ENCODE results near the gene GRM4.

Gene GRM4

GRCh38 chr6:34041385-34041784 is 104.5 kb downstream of the GRM4 start:
- no peak for DNase-seq (ENCODE audit: low read depth)

- DNase-seq (ENCODE audit: low read depth), result no peak
Measured at GRCh38 chr6:34039943-34040342, 105.9 kb downstream of the GRM4 start.

- DNase-seq (ENCODE audit: low read depth), result no peak
Measured at GRCh38 chr6:34037151-34037550, 108.7 kb downstream of the GRM4 start.

- no peak for DNase-seq (ENCODE audit: low read depth)
Measured at GRCh38 chr6:34036357-34037069, 109.4 kb downstream of the GRM4 start.

- no peak for DNase-seq (ENCODE audit: low read depth)
Measured at GRCh38 chr6:34035704-34036356, 110.1 kb downstream of the GRM4 start.

GRCh38 chr6:34035161-34035560 is 110.7 kb downstream of the GRM4 start:
- no peak for DNase-seq (ENCODE audit: low read depth)

- DNase-seq (ENCODE audit: low read depth), result no peak
Measured at GRCh38 chr6:34032856-34033255, 113.0 kb downstream of the GRM4 start.

GRCh38 chr6:34031625-34032383 is 114.1 kb downstream of the GRM4 start:
- DNase-seq (ENCODE audit: low read depth), result no peak

GRCh38 chr6:34030831-34031624 is 114.9 kb downstream of the GRM4 start:
- DNase-seq (ENCODE audit: low read depth), result no peak

GRCh38 chr6:34029489-34030280 is 116.2 kb downstream of the GRM4 start:
- DNase-seq (ENCODE audit: low read depth), result no peak

- no peak for DNase-seq (ENCODE audit: low read depth)
Measured at GRCh38 chr6:34028691-34029360, 117.1 kb downstream of the GRM4 start.

GRCh38 chr6:34027939-34028441 is 117.9 kb downstream of the GRM4 start:
- DNase-seq (ENCODE audit: low read depth), result no peak

GRCh38 chr6:34027445-34027936 is 118.4 kb downstream of the GRM4 start:
- DNase-seq (ENCODE audit: low read depth), result peak; percentile 48

GRCh38 chr6:34025861-34026260 is 120.0 kb downstream of the GRM4 start:
- DNase-seq (ENCODE audit: low read depth), result no peak

- peak; percentile 17 for DNase-seq (ENCODE audit: low read depth)
Measured at GRCh38 chr6:34025112-34025807, 120.6 kb downstream of the GRM4 start.

- DNase-seq (ENCODE audit: low read depth), result no peak
Measured at GRCh38 chr6:34022873-34023255, 123.0 kb downstream of the GRM4 start.

GRCh38 chr6:34022250-34022872 is 123.5 kb downstream of the GRM4 start:
- no peak for DNase-seq (ENCODE audit: low read depth)

- DNase-seq (ENCODE audit: low read depth), result no peak
Measured at GRCh38 chr6:34021554-34022190, 124.2 kb downstream of the GRM4 start.

All from EH (cell line).